SK-N-DZ (cell line): ENCODE measurements around the gene PERCC1.
A peak's percentile ranks its signal among the peaks of the same experiment; 100 is the strongest.
"Not testable (repeated sequence)": the region's sequence is repeated elsewhere in the genome, so short reads cannot be mapped to it uniquely, and the experiment has no call there.

Experiments
- DNase-seq: peaks from one replicate; pipeline ENCODE4 v3.0.0-alpha.2; 2015; ENCODE audit warnings: low spot score

The PERCC1 gene

DNA sequence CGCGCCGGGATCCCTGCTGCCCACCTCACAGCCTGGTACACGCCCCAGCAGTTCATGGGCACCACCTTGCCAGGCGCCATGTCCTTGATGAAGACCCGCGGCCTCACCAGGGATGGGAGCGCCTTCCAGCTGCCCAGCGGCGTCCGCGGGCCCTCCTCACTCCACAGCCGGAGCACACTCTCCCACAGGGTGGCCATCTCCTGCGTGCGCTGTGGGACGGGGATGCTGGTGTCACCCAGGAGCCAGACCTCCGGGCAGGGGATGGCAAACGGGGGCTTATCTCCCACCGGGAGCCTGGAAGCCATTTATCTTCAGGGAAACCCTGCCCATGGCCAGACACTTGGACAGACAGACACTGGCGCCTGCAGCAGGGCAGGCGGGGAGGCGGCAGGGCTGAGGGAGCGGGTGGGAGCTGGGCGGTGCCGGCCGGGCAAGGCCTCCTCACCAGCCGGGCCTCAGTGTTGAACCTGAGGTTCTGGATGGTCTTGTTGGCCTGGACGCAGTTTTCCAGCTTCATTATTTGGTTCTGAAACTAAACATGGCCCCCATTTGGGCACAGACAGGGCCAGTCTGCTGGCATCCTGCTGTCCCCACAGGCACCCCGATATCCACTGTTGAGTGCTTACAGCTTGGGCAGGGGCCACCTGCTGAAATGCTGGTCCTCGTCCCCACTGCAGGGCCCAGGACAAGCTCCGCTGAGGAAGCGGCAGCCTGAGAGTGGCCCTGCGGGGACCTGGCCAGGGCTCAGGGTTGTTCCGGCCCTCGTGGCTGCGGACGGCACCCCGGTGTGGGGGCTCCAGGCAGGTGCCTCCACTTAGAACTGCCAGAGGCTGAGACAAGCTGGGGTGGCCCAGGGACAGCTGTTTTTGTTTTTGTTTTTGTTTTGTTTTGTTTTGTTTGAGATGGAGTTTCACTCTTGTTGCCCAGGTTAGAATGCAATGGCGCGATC lies 4.0 kb downstream of the PERCC1 start:
- DNase-seq, result no peak

DNA sequence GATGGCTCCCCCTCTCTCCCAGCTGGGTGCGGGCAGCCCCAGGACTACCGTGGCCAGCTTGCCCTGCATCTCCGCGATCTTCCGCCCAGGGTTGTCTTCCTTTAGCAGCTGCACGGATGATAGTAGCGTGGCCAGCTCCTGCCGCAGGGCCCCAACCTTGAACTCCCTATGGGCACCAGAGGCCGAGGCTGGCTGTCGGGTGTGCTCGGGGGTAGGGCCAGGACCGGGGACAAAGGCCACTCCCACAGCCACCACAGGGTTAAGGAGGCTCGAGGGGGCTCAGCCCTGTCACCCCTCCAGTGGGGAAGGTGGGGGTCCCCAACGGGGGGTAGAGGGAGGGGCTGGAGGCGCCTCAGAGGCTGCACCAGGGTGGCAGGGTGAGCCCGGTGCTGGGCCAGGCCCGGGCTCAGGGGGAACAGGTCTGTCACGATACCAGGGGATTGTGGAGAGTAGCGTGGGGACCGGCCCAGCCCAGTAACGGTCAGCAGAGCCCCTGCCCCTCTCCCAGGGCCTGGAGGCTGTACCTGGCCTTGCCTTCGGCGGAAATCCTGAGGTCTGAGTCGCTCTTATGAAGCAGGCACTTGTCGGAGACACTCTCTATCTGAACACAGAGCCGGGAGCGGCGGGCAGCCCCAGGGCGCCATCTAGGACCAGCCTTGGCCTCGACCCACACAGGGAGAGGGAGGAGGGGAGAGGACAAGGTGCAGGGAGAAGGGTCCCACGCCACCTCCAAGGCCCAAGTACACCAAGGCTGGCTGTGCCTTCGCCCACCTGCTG lies 5.2 kb downstream of the PERCC1 start:
- peak; percentile 67 for DNase-seq

DNA sequence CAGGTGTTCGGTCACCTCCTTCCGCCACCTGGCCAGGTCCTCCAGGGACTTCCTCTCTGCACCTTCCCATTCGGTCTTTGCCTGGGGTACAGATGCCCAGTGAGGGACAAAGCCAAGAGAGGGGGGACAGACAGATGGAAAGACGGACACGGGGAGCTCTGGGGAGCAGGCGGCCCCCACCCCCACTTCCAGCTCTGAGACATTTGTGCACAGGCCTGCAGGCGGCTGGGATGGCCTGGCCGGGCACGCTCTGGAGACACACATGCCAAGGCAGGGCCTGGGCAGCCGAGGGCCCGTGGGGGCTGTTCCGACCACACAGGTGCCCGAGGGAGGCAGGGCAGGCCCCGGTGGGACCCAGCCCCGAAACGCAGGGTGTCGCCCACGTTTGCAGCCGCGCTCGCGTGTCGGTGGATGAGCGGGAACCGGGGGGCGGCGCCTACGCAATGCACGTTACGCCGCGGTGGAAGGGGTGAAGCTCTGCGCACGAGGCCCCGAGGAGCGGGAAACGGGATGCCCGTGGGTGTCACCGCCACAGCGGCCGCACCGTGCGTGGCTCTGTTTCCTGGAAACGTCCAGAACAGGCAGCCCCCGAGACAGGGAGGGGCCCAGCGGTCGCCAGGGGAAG lies 6.0 kb downstream of the PERCC1 start:
- DNase-seq, result no peak

DNA sequence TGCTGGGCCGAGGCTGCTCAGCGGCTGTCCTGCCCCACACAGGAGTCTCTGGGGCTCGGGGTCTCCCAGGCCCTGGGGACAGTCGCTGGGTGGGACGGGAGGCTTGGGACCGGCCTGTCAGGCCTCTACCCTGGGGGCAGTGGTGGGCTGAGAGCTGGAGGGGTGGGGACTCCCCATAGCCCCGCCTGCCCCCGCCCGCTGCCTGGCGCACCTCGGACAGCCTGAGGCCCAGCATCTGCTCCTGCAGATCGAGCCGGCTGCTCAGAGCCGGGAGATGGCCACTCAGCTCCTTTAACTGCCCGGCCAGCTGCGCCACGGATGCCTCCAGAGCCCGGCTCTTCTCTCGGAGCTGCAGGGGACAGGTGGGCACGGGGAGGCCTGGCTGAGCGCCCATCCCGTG lies 6.7 kb downstream of the PERCC1 start:
- peak; percentile 75 for DNase-seq

DNA sequence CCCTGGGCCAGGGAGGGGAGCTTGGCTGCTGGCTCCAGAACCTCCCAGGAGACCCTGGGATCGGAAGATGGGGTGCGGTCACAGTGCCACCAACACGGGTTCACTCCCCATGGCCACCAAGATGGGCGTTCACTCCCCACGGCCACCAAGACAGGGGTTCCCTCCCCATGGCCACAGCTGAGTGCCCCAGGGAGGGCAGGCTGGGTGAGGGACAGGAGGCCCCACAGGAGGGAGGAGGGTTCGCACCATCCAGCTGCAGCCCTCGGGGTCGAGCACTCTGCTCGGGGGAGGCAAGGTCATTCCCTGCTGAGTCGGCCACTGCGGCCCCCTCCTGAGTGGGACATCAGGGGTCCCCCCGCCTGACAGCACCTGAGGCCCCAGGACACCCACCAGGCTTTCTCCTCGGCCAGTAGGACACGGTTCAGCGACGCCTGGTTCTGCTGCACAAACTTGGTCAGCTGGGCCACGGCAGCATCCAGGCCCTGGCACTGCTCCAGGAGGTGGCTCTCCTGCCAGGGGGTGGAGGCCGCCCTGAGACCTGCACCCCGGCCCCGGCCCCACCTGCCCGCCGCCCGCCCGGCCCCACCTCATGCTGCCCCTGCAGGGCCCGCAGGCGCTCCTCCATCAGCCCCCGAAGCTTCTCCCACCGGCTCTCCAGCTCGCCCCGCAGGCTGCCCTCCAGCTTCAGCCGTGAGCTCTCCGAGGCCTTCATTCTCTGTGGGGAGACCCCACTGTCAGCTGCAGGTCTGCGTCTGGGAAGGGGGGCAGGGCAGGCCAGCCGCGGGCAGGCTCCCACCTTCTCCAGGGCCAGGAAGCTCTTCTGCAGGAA lies 7.6 kb downstream of the PERCC1 start:
- no peak for DNase-seq

DNA sequence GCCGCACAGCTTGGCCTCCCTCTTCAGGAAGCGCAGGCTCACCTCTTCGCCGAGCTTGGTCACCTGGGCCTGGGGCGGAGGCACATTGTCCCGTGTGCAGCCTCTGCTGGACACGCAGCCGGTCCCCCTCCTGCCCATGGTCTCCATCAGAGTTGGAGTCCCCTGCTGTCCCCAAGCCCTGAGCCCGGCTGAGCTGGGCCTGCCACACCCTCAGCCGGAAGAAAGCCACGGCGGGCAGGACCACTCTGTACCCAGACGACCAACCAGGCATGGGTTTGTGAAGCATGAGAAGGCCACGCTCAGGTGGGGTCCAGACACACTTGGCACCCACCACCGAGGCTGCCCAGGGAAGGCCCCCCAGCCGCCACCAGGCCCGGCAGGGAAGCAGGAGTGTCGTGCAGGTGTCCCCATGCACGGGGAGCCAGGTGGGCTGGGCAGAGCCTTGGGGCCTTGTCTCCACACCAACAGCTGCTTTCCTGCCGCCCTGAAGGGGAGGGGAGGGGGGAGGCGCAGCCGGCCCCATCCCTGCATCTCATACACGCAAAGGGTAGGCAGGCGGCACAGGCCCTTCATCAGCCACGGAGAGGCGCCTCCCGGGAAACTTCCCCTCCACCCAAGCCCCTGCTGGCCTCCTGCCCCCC lies 8.3 kb downstream of the PERCC1 start:
- DNase-seq, result no peak

DNA sequence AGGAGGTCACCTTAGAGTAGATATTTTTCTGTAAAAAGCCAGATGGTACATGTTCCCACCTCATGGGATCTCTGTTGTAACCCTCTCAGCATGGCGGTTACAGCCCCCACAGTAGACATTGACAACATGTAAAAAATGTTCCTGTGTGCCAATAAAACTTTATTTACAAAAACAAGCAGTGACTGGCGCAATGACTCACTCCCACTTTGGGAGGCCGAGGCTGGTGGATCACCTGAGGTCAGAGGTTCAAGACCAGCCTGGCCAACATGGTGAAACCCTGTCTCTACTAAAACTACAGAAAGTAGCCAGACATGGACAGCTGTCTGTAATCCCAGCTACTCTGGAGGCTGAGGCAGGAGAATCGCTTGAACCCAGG lies 8.8 kb downstream of the PERCC1 start:
- DNase-seq, result not testable (repeated sequence)

DNA sequence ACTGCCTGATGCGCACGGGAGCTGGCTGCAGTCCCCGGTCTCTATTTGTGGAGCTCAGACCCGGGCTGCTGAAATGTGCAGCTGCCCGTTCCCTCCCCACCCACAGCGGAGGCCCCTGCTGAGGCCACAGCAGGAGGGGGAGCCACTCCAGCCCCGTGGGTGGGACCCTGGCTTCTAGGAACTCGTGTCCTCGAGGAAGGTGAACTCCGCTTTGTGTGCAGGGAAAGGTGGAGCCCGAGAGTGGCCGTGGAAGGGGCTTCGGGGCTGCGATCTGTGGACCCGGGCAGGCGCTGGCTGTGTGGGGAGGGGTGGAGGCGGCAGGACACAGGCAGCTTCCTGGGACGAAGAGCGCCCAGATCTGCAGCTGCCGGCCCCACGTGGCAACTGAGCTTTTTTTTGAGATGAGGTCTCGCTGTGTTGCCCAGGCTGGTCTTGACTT lies 10.5 kb downstream of the PERCC1 start:
- no peak for DNase-seq

DNA sequence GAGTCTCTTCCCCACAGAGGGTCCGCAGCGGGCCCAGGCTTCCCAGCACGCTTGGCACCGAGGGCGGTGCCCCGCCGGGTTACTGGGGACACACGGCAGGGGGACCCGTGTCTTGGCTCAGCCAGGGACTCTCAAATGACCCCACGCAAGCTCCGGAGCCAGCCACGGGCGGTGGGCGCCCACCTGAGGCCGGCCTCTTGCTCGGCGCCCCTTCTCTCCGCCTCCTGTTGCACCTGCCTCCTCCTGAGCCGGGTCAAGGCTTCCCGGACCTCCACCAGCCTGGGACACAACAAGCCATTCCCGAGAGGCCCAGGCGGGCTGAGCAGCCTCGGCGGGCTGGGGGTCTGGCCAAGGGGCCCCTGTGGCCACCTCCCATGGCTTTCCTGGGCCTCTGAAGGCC lies 11.8 kb downstream of the PERCC1 start:
- no peak for DNase-seq

DNA sequence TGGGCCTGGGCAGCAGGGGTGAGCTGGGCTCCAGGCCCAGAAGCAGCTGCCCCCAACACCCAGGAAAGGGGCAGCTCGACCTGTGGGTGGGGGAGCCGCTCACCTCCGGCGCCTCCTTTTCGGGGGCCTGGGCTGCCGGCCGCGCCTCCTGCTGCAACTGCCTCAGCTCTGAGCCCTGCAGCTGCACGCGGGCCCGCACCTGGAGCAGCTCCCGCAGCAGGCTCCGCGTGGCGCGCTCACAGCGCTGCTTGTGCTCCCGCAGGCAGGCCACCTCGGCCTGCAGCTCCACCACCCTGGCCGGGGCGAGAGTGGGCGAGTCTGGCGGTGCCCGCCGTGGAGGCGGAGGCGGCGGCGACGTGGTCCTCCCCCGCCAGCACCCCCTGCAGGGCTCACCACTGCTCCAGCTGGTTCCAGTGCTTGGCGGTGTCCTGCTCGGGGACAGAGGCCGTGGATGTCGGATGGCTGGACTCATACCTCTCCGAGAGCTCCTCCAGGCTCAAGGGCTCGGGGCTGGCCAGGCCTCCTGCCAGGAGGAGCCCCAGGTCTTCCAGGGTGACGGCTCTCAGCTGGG lies 12.6 kb downstream of the PERCC1 start:
- DNase-seq, result peak; percentile 41

DNA sequence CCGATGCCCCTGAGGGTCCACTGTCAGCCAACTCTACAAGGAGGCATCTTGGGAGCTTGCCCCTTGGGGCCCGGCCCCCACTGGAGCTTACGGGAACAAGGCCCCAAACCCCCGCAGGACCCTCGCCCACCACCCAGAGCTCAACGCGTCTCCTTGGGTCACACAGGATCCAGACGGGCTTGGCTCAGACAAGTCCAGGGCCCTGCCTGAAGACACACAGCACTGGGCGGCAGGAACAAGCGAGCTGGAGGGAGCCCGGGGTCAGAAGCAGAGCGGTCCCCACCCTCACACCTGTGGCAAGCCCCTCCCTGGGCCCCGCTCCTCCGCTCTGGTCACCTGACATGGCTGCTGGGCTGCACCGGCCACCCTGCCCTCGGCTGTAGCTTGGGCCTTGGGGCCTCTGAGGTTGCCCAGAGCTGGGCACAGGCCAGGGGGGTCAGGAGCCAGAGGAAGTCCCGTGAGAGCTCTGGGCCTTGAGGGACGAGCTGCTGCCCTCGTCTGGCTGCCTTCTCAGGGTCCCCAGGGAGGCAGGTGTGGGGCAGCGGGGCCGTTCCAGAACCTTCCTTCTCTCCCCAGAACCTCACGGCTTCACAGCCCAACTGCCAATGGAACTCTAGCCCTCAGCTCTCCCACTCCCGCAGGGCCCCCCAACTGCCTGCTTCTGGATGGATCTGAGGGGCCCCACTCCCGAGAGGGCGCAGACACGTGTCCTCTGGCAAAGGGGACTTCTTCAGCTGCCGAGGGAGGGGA lies 13.3 kb downstream of the PERCC1 start, which contains the start of gene CCDC154:
TSS of gene CCDC154 (minus strand) at position 577 of the 750 bp plus-strand sequence. CDS start at position 343, 234 bp downstream.
- DNase-seq, result no peak

DNA sequence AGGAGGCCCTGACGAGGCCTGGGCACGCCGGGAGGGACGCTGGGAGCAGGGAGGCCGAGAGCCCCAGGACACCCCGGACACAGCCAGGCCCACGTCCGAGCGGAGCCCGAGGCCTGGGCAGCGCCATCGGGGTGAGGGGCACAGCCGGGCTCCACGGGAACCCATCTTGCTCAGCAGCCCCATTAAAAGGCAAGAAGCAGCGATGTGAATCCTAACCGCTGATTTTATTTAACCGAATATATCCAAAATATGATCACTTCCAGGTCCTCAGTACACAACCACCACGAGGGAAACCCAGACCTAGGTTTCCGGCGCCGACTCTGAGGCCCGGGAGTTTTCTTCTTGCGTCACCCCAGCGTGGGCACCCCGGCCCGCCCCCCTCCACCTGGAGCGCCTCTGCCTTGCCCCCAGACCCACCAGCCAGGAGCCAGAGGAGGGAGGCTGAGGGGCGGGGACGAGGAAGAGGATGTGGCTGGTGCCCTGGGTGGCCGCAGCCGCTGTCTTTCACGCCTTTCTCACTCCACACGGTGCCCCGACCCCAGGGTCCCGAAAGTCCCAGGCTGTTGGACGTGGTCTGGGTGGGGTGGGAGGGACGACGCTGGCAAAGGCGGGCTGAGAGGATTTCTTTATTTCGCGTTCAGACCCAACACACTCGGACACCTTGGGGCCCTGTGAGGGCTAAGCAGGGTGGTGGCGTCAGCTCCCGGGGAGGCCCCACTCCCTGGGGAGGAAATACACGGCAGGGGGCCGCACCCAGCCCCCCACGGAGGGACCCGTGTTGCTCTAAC lies 14.0 kb downstream of the PERCC1 start:
- no peak for DNase-seq

DNA sequence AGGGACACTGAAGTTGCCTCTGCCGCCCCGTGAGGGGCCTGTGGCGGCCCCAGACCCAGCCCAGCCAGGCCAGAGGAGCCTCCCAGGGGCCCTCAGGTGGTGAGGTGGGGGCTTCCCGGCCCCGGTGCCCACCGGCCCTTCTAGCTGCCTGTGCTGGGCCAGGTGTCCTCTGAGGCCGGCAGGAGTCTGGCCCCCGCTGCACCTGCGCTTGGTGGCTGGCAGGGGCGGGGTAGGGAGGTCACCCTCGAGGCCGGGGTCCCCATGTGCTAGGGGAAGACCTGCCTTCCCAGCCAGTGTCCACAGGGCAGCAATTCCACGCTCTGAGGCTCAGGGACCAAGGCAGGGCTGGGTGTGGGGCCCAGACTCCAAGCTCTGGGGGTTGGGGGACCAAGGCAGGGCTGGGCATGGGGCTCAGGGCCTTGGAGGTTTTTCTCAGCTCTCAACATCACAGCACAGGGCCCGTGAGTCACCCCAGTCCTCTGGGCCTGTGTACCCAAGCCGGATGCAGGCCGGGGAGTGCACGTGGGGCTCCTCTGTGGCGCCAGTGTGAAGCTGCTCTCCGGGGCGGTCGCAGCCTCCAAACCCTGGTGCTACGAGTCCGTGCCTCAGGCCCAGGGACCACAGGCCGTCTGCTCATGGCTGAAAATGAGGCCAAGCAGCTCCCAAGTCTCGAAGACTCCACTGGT lies 14.8 kb downstream of the PERCC1 start:
- no peak for DNase-seq

DNA sequence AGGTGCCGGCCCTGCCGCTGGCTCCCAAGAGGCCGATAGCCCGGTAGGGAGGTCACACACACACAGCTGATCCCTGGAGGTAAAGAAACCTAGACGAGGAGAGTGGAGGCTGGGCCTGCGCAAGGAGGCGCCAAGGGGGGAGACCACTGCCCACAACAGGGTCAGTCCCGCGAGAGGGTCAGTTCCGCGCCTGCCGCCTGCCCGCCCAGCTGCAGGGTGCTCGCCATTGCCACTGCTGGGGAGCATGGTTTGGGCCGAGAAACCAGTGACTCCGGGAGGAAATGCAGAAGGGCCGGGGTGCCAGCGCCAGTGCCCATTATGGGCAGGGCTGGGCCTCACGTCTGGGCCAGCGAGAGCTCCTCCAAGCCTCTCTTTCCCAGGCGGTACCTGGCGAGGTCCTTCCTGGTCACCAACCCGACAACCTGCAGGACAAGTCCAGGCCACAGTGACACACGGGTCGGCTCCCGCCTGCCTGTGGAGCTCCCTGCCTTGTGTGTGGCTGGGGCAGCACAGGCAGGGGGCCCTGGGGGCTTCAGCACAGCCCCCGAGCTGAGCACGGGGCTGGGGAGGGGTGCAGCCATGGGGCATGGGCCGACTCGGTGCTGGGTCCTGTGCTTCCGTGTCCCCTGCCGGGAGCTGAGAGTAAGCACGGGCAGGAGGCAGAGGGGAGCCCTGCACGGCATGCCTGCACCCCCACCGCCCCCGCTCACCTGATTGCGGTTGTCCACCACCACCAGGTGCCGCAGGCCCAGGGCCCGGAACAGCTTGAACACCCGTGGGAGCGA lies 15.6 kb downstream of the PERCC1 start:
- no peak for DNase-seq

DNA sequence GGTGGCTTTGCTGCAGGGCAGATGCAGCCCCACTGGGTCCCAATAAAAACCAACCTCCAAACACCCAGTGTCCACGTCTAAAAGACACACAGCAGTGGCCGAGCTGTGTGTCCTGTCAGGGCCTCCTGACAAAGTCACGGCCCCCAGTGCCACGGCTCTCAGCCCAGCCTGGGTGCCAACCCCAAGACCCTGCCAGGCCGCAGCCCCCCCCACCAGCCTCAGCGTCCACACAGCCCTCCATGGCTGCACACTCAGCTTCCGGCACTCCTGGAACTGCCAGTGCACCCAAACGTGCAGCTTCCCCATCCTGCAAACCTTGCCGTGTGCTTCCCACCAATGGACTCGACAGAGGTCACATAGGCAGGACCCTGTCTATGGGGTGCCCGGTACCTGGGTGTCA lies 17.1 kb downstream of the PERCC1 start:
- no peak for DNase-seq

DNA sequence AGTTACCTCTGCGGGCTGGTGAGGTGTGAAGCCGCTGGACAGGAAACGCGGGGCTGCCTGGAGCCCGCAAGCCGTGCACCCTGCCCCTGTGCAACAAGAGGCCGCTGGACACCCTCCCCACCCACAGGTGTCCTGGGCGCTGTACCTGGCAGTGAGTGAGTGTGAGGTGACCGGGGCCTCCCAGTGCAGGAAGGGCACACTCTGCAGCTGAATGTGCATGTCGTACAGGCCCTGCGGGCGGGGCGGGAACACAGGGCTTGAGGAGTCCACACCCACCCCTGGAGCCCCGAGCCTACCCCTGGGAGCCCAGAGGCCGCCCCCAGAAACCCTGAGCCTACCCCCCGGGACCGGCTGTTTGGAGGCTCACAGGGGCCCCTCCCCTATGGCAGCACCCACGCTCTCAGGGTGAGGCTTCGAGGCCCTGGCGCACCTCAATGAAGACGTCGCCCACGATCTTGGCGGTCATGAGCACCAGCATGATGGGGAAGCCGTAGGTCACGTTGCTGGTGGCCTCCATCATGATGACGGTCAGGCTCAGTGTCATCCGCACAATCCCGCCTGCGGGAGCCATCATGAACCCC lies 17.7 kb downstream of the PERCC1 start:
- no peak for DNase-seq

DNA sequence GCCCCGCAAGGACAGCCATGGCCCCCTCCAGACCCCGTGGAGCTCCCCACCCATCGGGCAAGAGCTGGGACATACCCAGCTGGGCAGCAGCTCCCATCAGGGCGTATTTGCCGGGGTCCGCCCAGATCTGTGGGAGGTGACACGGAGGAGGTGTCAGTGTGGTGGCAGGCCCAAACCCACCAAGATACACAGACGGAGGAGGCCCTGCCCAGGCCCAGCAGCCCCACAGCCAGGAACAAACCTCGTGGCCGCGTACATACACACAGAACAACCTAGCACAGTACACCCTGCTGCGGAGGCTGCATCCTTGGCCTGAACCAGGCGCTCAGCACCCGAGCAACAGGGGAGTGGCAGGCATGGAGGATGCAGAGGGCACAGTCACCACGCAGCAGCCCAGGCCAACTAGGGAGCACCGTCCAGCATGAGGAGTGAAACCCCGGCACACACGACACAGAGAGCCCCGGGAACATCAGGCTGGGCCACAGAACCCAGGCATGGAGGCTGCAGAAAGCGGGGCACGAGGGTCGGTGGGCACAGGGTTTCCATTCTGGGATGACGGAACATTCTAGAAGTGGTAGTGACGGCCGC lies 18.4 kb downstream of the PERCC1 start:
- no peak for DNase-seq
